Spleen (tissue), 11 donors: ENCODE data around the gene KANK4. TPM values are rescaled to one million over a fixed set of nuclear protein-coding genes. Genes with fewer than 3 reads are reported as not detected.

Experiments
- DNase-seq: peaks from one replicate; pipeline ENCODE4 v3.0.0-alpha.2; 2020
- H3K27ac ChIP-seq, 8 donors: fragments of 200-600 bp; sonication (generic) in 7 of 8; 1 replicate in 4 of 8; 2 replicates in 4 of 8; pipeline versions ENCODE4 v1.5.0 to v1.8.0; 2016 to 2021; ENCODE audit warnings: inconsistent platforms in 4 of 8, mild to moderate bottlenecking in 4 of 8, moderate library complexity in 1 of 8
- H3K27me3 ChIP-seq, 7 donors: fragments of 200-600 bp; sonication (generic) in 6 of 7; replicated peaks in 1 of 7; 1 replicate in 4 of 7; 2 replicates in 3 of 7; pipeline versions ENCODE4 v1.5.0 to v1.8.0; 2016 to 2021; ENCODE audit warnings: inconsistent platforms in 3 of 7, mild to moderate bottlenecking in 1 of 7
- H3K36me3 ChIP-seq, 6 donors: fragments of 200-600 bp; sonication (generic) in 5 of 6; 1 replicate in 4 of 6; 2 replicates in 2 of 6; pipeline versions ENCODE4 v1.5.0 to v1.8.0; 2016 to 2021; ENCODE audit warnings: inconsistent platforms in 2 of 6
- H3K4me1 ChIP-seq, 6 donors: fragments of 200-600 bp; sonication (generic) in 5 of 6; 1 replicate in 3 of 6; 2 replicates in 3 of 6; pipeline versions ENCODE4 v1.5.0 to v1.8.0; 2016 to 2021; ENCODE audit warnings: inconsistent platforms in 3 of 6
- H3K4me3 ChIP-seq, 8 donors: fragments of 200-600 bp; sonication (generic) in 7 of 8; 1 replicate in 4 of 8; 2 replicates in 4 of 8; pipeline versions ENCODE4 v1.5.0 to v1.8.0; 2016 to 2021; ENCODE audit warnings: inconsistent platforms in 4 of 8, mild to moderate bottlenecking in 4 of 8, moderate library complexity in 2 of 8
- H3K9me3 ChIP-seq, 8 donors: fragments of 200-600 bp; sonication (generic) in 7 of 8; 1 replicate in 4 of 8; 2 replicates in 4 of 8; pipeline versions ENCODE4 v1.5.0 to v1.8.0; 2016 to 2021; ENCODE audit warnings: inconsistent platforms in 4 of 8
- CTCF ChIP-seq, 11 experiments: fragments of 200-600 bp in 7 of 11; fragments of 450-650 bp in 4 of 11; sonication (generic) in 4 of 11; IDR thresholded peaks in 8 of 11; conservative IDR thresholded peaks in 3 of 11; 1 replicate in 7 of 11; 2 replicates in 4 of 11; pipeline versions ENCODE4 v1.4.0 to v1.8.0; 2016 to 2021; ENCODE audit warnings: antibody characterized with exemption in 11 of 11, inconsistent platforms in 4 of 11, mild to moderate bottlenecking in 1 of 11
- POLR2A ChIP-seq, 3 donors: fragments of 450-650 bp; IDR thresholded peaks; one replicate each; pipeline ENCODE4 v1.5.1; 2017; ENCODE audit warnings: antibody characterized with exemption in 3 of 3, mild to moderate bottlenecking in 1 of 3
- POLR2AphosphoS5 ChIP-seq, 3 donors: sonication (generic); formaldehyde crosslinking; IDR thresholded peaks; one replicate each; pipeline ENCODE4 v1.5.1; 2017; ENCODE audit warnings: antibody characterized with exemption in 3 of 3
- WGBS, 5 donors: extraction: QIAGEN DNeasy Blood & Tissue Kit in 3 of 5; methylation state at CpG; one replicate each; pipeline versions ENCODE4 v1.1.5 to v1.1.7; 2013 to 2018; 5-methylcytosine and 5-hydroxymethylcytosine counted together
- intact Hi-C: fragments of 100-400 bp; cut with DNase I; formaldehyde crosslinking; loops from one replicate; pipeline ENCODE4 v1.15.0; 2023; ENCODE audit warnings: low total_unique reads
- polyA plus RNA-seq, 3 donors: library from polyadenylated mRNA; stranded (reverse); fragments of 200-250 nt; gene quantifications; one replicate each; pipeline ENCODE4 v1.2.1, GENCODE V29; 2013
- total RNA-seq, 7 donors: library from RNA; depleted of rRNA in 3 of 7; stranded (reverse); fragments of >200 nt in 3 of 7; fragmentation: NEBNext Ultra II Directional in 4 of 7; extraction: Animal tissue kit (Norgen Biotek cat#: 25700) in 4 of 7; gene quantifications; one replicate each; pipeline versions ENCODE4 v1.1.0 to v1.2.1, GENCODE V29; 2016 to 2021
- donor health status: healthy with polysubstance abuse.
- donor health status: DM: no; HTN: no; CAD: no; lungs with moderate emphysema.
- donor health status: DM: no; HTN: no; CAD: no.
- donor health status: Bipolar disorder and iron deficiency.
- donor health status: healthy.
- donor health status: DM: no; HTN: no; CAD: no.
- donor health status: DM: yes; HTN: yes; CAD: no.

The KANK4 gene
- total and polyA plus RNA-seq, 10 donors, result 0.11 to 1.3 (median 0.47) TPM

- peaks cover 0 to 16% (median 0%) of the 10 kb centered on the region in 7 donors for H3K27me3 ChIP-seq
- no peak for TF ChIP-seq POLR2AphosphoS5 (IDR thresholded peaks at IDR 0.05)
- no peak for TF ChIP-seq CTCF (IDR thresholded peaks at IDR 0.05 in 8 of 11, conservative IDR thresholded peaks at IDR 0.05 in 3 of 11)
- no peak for TF ChIP-seq POLR2A (IDR thresholded peaks at IDR 0.05)
- H3K4me3 ChIP-seq, result no peak overlapping the region
- no peaks in the 10 kb centered on the region for H3K36me3 ChIP-seq
- intact Hi-C loops, result no loop called here
- H3K4me1 ChIP-seq, result no peaks in the 10 kb centered on the region
- no peak for DNase-seq
- H3K9me3 ChIP-seq, result no peaks in the 10 kb centered on the region
- H3K27ac ChIP-seq, result no peak overlapping the region
- 62 to 97% (median 88%) methylated on average over 1 of the region's 1 CpG for WGBS, 5 donors
Measured at GRCh38 chr1:62307446-62307845, 11.8 kb downstream of the KANK4 start.

GRCh38 chr1:62306065-62306464, 13.2 kb downstream of the KANK4 start:
- Histone ChIP-seq H3K27me3 (peaks cover 0 to 15% (median 0%) of the 10 kb centered on the region in 7 donors), H3K36me3 (no peaks in the 10 kb centered on the region), H3K4me1 (no peaks in the 10 kb centered on the region), H3K27ac (no peak overlapping the region), H3K9me3 (no peaks in the 10 kb centered on the region), H3K4me3 (no peak overlapping the region)
- no peak for DNase-seq
- 80 to 96% (median 89%) methylated on average over 2 of the region's 2 CpGs for WGBS, 5 donors
- no peak for TF ChIP-seq POLR2A (IDR thresholded peaks at IDR 0.05)
- no peak for TF ChIP-seq CTCF (IDR thresholded peaks at IDR 0.05 in 8 of 11, conservative IDR thresholded peaks at IDR 0.05 in 3 of 11)
- no peak for TF ChIP-seq POLR2AphosphoS5 (IDR thresholded peaks at IDR 0.05)
- intact Hi-C loops, result no loop called here

GRCh38 chr1:62304975-62305374, 14.3 kb downstream of the KANK4 start:
- H3K4me3 ChIP-seq, result no peak overlapping the region
- WGBS, 5 donors, result 76 to 88% (median 80%) methylated on average over 7 of the region's 7 CpGs
- no peak for DNase-seq
- intact Hi-C loops, result no loop called here
- no peaks in the 10 kb centered on the region for H3K36me3 ChIP-seq
- H3K4me1 ChIP-seq, result no peaks in the 10 kb centered on the region
- H3K27ac ChIP-seq, result no peak overlapping the region
- TF ChIP-seq POLR2A (IDR thresholded peaks at IDR 0.05) (no peak), POLR2AphosphoS5 (IDR thresholded peaks at IDR 0.05) (no peak), CTCF (IDR thresholded peaks at IDR 0.05 in 8 of 11, conservative IDR thresholded peaks at IDR 0.05 in 3 of 11) (no peak)
- peaks cover 0 to 14% (median 0%) of the 10 kb centered on the region in 7 donors for H3K27me3 ChIP-seq
- H3K9me3 ChIP-seq, result no peaks in the 10 kb centered on the region

GRCh38 chr1:62304515-62304914, 14.7 kb downstream of the KANK4 start:
- no peak for DNase-seq
- no peaks in the 10 kb centered on the region for H3K9me3 ChIP-seq
- H3K4me1 ChIP-seq, result no peaks in the 10 kb centered on the region
- no peaks in the 10 kb centered on the region for H3K36me3 ChIP-seq
- WGBS, 5 donors, result 82 to 97% (median 92%) methylated on average over 7 of the region's 7 CpGs
- H3K27ac ChIP-seq, result no peak overlapping the region
- no peak overlapping the region for H3K4me3 ChIP-seq
- intact Hi-C loops, result no loop called here
- H3K27me3 ChIP-seq, result peaks cover 0 to 13% (median 0%) of the 10 kb centered on the region in 7 donors
- no peak for TF ChIP-seq CTCF (IDR thresholded peaks at IDR 0.05 in 8 of 11, conservative IDR thresholded peaks at IDR 0.05 in 3 of 11)
- no peak for TF ChIP-seq POLR2A (IDR thresholded peaks at IDR 0.05)
- no peak for TF ChIP-seq POLR2AphosphoS5 (IDR thresholded peaks at IDR 0.05)
